GM13977 (cell line): ENCODE results near the gene ARL6IP4.

ENCODE experiments used
- DNase-seq: peaks from one replicate; pipeline ENCODE4 v3.0.0; 2012; ENCODE audit warnings: low spot score
- in situ Hi-C: fragments of 300-500 bp; cut with MboI; formaldehyde crosslinking; loops from one replicate; pipeline ENCODE4 v1.12.0; 2022; ENCODE audit warnings: low sequenced_read_pairs, low pct_unique_long_range_greater_than_20kb, mixed read lengths, inconsistent platforms; ENCODE audit not compliant: unreplicated experiment
- TF ChIP-seq, protein P1 (sequence below): IDR thresholded peaks from 2 replicates; pipeline ENCODE4 v1.5.1; 2012; ENCODE audit warnings: mild to moderate bottlenecking, control low read depth; ENCODE audit not compliant: insufficient read depth; ENCODE audit errors: extremely low read depth, missing control alignments

Gene ARL6IP4

DNA sequence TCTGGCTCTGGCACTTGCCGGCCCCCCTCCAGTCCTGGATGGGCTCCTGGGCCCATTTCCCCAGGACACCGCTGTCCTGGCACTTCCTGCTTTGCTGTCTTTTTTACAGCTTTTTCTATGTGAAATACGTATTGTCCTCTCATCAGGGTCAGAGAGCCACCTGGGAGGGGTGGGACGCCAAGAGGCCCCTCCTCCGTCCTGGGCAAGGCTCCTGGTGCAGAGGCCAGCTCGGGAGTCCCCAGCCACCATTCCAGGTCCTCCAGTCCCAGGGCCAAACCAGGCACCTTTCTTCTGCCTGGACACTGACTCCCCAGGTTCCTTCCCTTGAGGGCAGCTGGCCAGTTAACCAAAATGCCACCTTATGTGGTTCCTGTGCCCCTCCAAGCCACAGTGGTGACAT is 22.8 kb downstream of the ARL6IP4 start:
- no peak for DNase-seq
- TF ChIP-seq, protein P1, sequence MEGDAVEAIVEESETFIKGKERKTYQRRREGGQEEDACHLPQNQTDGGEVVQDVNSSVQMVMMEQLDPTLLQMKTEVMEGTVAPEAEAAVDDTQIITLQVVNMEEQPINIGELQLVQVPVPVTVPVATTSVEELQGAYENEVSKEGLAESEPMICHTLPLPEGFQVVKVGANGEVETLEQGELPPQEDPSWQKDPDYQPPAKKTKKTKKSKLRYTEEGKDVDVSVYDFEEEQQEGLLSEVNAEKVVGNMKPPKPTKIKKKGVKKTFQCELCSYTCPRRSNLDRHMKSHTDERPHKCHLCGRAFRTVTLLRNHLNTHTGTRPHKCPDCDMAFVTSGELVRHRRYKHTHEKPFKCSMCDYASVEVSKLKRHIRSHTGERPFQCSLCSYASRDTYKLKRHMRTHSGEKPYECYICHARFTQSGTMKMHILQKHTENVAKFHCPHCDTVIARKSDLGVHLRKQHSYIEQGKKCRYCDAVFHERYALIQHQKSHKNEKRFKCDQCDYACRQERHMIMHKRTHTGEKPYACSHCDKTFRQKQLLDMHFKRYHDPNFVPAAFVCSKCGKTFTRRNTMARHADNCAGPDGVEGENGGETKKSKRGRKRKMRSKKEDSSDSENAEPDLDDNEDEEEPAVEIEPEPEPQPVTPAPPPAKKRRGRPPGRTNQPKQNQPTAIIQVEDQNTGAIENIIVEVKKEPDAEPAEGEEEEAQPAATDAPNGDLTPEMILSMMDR = no peak
- in situ Hi-C loops = no loop called here

DNA sequence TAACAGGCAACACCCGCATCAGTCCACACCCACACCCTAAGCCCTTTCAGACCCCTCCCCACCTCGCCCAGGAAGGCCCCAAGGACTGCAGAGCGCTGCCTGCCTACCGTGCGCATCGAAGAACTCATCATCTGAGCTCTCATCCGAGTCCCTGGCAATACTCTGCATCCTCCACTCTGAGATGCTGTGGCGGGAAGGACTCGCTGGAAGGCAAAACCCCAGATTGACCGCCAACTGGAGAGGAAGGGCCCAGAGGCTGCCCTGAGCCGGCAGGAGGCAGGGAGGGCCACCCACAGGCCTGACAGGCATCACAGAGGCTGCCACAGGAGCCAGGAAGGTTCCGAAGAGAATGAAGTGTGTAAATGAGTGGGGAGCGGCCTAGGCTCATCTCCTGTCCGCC is 23.8 kb downstream of the ARL6IP4 start:
- TF ChIP-seq, protein P1 = no peak
- no peak for DNase-seq
- in situ Hi-C loops = no loop called here

DNA sequence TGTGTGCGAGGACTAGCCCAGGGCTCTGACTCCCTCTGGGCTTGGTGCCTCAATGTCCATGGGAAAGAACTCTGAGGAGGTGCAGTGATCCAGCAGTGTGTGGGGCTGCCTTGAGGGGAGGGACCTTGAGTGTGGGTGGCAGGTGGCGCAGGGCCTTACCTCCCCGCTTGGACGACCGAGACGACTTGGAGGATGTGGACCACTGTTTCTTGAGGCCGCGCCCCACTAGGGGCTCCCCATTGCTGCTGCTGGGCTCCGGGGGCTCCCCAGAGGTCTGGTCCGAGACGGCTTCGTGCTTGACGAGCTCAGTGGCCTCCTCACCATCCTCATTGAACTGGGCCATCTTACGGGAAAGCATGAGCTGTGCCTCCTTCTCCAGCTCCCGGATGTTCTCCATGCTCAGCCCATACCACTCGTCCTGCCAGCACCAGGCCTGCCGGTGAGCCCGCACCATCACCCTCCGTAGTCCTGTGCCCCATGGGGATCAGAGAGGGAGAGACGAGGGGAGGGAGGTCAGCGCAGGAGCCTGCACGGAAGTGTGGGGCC is 24.7 kb downstream of the ARL6IP4 start:
- DNase-seq = no peak
- in situ Hi-C loops = no loop called here
- TF ChIP-seq, protein P1 = no peak

DNA sequence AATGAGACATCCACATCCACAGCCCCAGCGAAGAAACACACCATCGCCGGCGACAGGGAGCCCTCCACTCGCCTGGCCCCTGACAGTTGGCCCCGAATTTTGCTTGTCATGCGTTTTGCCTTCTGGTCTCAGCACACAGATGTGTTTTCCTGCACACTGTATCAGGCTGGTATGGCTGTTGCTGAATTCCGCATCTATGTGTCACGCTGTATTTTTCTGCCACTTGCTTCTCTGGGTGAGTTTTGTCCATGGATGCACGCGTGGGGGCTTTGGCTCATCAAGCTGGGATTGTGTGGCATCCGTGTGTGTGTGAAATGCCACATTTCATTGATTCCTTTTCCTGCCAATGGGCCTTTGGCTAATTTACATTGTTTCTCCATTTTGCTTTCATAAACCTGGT is 26.5 kb downstream of the ARL6IP4 start:
- in situ Hi-C loops = no loop called here
- TF ChIP-seq, protein P1 = no peak
- no peak for DNase-seq

DNA sequence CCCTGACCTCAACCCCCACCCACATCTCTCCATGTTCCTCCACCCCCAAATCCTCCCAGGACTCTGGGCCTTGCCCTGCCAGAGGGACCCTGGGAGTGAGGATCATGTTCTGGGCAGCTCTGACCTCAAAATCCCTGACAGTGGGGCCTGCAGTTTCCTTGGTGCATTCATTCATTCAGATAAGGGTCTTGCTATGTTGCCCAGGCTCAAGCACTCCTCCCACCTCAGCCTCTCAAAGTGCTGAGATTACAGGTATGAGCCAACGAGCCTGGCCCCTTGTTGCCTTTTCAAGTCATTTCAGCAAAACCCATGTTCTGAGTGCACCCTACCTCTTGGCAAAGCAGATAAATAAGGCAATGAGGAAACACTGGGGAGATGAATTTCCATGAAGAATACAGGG is 29.6 kb downstream of the ARL6IP4 start:
- in situ Hi-C loops = no loop called here

DNA sequence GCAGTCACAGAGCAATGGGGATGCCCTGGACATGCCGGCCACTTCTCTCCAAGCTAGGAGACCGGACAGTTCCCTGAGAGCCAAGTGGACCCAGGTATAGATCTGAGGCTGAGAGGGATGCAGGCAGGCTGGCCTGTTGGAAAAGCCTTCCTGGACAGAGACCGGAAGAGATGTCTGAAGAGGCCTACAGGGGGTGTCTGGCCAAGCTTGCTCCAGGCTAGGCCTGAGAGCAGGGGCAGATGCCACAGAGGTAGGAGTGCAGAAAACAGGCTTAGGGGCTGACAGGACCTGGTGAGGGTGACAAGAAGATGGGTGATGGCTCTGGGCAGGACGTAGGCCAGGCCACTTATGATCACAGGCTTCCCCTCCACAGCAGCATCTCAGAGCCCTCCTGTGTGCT is 30.2 kb downstream of the ARL6IP4 start:
- TF ChIP-seq, protein P1 = no peak
- DNase-seq = no peak
- in situ Hi-C loops = no loop called here

More for the DNA sequence above, 29.6 kb downstream of the ARL6IP4 start:
- TF ChIP-seq, protein P1 = no peak
- no peak for DNase-seq

DNA sequence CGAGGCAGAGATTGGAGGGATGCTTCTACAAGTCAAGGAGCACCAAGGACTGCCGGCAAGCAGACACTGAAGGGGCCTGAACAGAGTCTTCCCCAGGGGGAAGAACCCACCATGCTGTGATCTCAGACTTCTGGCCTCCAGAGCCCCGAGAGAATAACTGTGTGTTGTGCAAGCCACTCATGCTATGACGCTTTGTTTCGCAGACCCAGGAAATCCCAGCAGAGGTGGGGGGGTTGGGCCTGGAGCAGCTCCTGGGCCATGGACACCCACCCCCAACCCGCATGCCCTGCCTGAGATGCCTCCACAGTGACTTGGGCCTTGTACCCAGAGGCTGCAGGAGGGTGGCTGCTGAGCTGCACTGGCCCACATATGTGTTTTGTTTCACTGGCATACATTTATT is 31.2 kb downstream of the ARL6IP4 start:
- TF ChIP-seq, protein P1 = no peak
- no peak for DNase-seq
- in situ Hi-C loops = no loop called here
